HG03108 (cell line): ENCODE measurements around the gene DLGAP3.
"Not testable (repeated sequence)": the region's sequence is repeated elsewhere in the genome, so short reads cannot be mapped to it uniquely, and the experiment has no call there.

Source experiments
- ATAC-seq: cut with Tn5 transposase; IDR thresholded peaks from one replicate; pipeline ENCODE4 v1.9.1; 2021; ENCODE audit warnings: moderate library complexity; ENCODE audit not compliant: unreplicated experiment

The DLGAP3 gene, protein sequence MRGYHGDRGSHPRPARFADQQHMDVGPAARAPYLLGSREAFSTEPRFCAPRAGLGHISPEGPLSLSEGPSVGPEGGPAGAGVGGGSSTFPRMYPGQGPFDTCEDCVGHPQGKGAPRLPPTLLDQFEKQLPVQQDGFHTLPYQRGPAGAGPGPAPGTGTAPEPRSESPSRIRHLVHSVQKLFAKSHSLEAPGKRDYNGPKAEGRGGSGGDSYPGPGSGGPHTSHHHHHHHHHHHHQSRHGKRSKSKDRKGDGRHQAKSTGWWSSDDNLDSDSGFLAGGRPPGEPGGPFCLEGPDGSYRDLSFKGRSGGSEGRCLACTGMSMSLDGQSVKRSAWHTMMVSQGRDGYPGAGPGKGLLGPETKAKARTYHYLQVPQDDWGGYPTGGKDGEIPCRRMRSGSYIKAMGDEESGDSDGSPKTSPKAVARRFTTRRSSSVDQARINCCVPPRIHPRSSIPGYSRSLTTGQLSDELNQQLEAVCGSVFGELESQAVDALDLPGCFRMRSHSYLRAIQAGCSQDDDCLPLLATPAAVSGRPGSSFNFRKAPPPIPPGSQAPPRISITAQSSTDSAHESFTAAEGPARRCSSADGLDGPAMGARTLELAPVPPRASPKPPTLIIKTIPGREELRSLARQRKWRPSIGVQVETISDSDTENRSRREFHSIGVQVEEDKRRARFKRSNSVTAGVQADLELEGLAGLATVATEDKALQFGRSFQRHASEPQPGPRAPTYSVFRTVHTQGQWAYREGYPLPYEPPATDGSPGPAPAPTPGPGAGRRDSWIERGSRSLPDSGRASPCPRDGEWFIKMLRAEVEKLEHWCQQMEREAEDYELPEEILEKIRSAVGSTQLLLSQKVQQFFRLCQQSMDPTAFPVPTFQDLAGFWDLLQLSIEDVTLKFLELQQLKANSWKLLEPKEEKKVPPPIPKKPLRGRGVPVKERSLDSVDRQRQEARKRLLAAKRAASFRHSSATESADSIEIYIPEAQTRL

DNA sequence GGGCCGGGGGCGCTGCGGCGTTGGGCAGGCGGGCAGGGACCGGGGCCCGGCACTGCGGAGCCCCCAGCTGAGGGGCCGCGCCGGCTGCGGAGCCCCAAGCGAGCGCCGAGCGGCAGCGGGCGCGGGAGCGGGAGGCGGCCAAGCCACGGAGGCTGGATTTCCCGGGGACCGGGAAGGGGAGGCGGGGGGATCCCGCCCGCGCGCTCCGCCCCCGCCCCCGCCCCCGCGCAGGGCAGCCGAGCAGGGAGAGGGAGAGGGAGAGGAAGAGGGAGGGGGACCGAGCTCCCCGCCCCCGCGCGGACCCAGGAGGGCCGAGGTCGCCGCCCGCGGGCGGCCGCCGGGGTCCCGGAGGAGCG lies at the start of gene DLGAP3:
DLGAP3 (minus strand) TSS at position 154 of the 356 bp plus-strand sequence. CDS start 24,267 bp downstream, outside the sequence.
- ATAC-seq: no peak

DNA sequence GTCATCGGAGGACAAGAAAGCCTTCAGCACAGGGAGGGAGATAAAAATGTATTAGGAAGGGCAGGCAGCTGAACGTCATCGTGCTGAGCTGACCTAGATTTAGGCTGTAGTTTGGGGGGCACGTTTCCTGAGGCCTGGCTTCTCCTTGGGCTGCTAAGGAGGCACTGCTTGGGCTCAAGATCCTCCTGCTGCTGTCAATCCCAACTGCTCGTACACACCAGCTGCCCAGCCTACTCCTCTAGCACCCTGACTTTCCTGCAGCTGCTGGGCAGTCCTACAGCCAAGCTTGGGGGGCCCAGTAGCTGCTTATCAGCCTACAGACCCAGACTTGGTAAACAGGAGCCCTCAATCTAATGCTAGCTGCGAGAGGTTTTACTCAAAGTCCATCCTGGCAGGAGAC lies 49.5 kb upstream of the DLGAP3 start:
- no peak for ATAC-seq

DNA sequence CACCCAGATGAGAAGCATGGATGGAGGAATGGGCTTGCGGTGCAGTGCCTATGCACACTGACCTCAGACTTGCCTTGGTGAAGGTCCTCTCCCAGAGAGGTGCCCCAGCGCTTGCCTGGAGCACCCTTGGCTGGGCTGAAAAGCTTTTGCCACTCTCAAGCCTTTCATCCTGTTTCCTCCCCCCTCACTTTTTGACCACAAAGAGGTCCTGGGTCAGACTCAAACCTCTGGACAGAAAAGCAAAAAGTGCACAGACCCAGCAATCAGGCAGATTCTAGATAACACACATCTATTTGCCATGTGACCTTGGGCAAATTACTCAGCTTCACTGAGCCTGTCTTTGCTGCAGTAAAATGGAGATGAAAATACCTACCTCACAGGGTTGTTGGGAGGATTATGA lies 48.4 kb upstream of the DLGAP3 start:
- no peak for ATAC-seq

DNA sequence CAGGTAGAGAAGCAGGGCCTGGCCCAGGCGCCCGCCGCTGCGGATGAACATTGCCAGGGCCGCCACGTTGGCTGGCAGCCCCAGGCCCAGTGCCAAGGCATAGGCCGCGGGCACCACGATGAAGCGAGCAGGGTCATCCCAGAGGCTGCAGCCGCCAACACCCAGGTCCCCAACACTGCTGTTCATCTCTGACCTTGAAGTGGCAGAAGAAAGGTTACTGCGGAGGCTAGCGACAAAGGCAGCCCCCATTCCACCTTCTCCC lies 47.7 kb upstream of the DLGAP3 start:
- ATAC-seq: no peak

DNA sequence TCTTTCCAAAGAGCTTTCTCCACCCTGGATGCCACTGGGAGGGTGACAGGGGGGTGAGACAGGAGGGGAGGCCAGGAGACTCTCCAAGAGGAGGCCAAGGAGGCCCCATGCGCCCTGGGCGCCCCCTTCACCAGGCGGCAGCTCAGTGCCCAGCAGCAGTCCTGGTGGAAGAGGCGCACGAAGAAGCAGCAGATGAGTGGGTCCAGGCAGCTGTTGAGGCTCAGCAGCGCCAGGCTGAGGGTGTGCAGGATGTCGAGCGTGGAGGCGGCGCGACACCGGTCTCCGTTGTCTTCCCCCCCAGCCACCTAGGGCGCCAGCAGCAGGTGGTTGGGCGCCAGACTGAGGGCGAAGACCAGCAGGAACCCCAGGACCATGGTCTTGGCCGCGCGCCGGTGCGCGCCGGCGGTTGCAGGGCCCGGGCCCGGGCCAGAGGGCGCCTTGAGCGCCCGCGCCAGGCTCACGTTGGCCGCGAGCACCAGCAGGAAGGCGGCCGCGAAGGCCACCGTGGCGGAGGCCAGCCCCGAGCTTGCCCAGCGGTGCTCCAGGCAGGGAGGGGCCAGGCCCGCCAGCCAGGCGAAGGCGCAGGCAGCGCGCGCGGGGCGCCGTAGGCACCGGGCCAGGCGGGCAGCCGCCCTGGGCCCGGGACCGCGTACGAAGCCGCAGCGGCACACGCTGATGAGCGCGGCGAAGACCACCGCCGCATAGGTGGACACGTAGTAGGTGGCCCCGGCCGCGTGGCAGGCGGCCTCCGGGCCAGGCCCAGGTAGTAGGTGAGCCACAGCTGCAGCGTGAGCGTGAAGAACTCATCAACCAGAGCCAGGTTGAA lies 47.1 kb upstream of the DLGAP3 start:
- ATAC-seq: no peak

DNA sequence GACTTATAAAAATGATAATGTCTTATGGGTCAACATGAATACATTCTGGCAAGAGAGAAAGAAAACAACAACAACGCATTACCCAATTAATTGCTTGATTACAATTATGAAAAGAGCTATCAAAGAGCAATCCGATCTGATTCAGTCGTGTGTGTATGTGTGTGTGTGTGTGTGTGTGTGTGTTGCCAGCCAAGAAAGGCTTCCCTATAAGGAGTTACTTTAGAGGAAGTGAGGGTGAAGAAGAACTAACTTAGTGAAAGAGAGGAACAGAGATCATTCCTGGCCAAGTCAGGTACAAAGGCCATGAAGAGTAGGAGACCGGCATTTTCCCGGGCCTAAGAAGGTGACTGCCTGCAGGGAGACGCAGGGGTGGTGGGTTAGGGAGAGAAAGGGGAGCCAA lies 46.3 kb upstream of the DLGAP3 start:
- ATAC-seq: no peak

DNA sequence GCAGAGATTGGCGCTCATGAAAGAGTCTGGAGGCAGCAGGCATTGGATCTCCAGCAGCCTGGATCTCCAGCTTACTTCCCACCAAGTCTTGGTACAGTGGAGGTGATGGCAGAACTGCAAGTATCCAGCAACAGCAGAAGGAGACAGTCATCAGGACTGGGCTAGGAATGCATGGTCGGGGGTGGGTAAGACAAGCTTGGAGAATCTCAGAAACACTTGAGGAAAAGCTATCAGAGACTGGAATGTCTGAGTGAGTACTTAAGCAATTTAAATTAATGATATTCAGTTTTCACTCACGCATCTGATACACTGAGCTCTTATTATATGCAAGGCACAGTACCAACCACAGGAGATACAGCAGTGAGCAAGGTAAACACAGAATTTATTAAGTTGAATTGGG lies 45.9 kb upstream of the DLGAP3 start:
- no peak for ATAC-seq

DNA sequence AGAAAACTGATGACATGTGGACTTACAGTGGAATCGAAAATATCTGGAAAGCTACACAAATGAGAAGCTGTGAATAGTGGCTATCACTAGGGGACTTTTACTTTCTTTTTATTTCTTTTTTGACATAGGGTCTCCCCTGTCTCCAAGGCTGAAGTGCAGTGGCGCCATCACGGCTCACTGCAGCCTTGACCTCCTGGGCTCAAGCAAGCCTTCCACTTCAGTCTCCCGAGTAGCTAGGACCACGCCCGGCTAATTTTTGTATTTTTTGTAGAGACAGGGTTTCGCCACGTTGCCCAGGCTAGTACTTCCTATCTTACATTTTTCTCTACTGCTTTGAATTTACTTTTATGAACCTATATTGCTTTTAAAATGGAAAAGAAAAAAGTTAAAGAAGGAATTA lies 45.2 kb upstream of the DLGAP3 start:
- no peak for ATAC-seq

DNA sequence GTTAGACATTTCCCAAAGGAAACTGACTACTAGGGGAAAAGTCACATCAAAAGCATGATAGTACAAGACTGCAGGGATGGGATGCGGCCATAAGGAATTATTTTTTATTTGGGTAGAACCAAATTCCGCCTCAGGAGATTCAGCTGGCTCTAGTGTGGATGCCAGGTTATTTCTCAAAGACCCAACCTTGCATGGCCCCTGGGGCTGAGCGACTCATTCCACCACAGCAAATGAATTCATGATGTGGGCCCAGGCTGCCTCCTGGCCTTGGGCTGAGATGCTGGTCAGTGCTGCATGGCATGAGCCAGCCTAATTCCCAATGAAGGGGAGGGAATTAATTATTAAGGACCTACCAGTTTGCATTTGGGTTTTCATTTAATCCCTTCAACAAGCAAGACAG lies 43.9 kb upstream of the DLGAP3 start:
- ATAC-seq: no peak

DNA sequence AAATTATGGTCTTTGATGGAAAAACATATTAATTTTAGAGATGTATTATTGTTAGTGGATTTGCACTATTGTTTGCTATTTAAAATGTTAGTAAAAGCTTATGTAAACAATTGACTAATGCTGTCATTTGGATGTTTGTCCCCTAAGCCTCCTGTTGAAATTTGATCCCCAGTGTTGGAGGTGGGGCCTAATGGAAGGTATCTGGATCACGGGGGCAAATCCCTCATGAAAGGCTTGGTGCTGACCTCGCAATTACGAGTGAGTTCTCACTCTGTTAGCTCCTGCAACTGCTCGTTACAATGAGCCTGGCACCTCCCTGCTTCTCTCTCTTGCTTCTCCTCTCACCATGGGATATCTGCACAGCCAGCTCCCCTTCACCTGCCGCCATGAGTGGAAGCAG lies 41.4 kb upstream of the DLGAP3 start:
- no peak for ATAC-seq

DNA sequence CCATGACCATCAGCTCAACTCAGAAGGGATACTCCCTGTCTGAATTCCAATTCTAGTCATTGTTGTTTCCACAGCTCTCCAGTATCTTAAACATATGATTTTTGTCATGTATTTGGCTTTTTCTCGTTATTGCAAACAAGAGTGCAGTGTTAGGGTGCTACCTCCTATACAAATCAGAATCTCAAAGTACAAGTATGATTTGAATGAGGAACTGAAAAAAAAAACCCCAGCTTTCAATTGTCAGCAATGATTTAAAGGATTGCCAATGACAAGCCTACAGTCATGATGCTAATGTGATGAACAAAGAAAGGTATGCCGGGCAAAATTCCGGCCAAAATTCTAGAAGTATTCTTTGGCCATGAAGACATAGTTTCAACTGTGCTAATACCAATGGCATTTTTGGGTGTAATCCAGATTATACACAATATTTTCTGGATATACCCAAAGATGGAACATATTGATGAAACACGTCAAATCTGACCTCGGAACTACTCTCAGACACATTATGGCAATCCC lies 40.8 kb upstream of the DLGAP3 start:
- no peak for ATAC-seq

DNA sequence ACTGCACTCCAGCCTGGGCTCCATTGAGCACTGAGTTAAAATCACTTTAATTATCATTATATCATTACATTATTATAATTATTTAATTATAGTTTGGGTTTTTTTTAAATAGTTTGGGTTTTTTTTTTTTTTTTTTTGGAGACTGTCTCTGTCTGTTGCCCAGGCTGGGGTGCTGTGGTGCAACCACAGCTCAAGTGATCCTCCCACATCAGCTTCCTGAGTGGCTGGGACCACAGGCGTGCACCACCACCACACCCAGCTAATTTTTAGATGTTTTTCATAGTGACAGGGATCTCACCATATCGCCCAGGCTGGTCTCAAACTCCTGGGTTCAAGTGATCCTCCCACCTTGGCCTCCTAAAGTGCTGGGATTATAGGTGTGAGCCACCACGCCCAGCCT lies 38.8 kb upstream of the DLGAP3 start:
- not testable (repeated sequence) for ATAC-seq

DNA sequence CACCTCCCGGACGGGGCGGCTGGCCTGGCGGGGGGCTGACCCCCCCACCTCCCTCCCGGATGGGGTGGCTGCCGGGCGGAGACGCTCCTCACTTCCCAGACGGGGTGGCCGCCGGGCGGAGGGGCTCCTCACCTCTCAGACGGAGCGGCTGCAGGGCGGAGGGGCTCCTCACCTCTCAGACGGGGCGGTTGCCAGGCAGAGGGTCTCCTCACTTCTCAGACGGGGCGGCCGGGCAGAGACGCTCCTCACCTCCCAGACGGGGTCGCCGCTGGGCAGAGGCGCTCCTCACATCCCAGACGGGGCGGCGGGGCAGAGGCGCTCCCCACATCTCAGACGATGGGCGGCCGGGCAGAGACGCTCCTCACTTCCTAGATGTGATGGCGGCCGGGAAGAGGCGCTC lies 38.2 kb upstream of the DLGAP3 start:
- ATAC-seq: not testable (repeated sequence)

DNA sequence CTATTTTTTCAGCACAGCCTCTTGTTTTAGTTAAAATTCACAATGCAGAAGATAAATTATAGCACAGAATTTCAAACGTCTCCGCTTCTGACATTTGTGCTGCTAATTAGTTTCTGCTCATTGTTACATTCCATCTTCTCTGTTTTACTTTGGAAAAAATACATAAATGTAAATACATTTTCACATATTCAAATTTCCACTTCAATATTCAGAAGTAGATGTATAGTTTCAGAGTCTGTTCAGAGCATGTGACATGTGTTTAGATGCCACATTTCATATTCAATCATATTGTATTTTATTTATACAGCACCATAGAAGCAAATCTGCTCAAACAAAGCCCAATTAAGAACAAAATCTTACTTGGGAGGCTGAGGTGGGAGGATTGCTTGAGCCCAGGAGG lies 36.1 kb upstream of the DLGAP3 start:
- no peak for ATAC-seq

DNA sequence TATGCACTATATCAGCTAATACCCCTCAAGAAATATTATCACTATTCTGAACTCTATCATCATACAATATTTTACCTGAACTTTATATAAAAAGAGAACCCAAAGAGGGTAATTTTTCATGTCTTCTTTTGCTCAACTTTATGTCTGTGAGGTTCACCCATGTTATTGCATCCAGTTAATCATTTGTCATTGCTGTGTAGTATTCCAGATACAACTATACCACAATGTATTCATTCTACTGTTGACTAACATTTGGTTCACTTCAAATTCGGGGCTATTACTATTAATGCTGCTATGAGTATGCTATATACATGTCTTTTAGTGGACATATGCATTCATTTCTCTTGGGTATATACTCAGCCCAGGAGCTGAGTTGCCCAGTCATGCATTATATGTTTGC lies 21.0 kb upstream of the DLGAP3 start:
- ATAC-seq: no peak

DNA sequence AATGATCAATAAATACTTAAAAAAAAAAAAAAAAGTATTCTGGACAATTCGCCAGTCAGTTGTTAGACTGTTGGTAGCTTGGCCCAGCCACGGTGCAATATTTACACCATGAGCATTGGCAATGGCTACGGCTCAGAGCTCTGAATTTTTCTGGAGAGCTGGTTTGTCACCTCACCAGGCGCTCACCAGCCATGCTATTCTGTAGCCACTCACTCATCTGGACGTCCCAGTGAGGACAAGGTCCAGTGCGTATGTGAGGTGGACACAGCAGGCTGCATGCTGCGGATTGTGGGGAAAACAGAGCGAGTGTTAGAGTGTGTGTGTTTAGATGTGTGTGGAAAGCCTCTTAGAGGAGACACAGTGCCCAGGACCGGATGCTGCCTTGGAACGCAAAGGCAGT lies 19.3 kb upstream of the DLGAP3 start:
- ATAC-seq: not testable (repeated sequence)

DNA sequence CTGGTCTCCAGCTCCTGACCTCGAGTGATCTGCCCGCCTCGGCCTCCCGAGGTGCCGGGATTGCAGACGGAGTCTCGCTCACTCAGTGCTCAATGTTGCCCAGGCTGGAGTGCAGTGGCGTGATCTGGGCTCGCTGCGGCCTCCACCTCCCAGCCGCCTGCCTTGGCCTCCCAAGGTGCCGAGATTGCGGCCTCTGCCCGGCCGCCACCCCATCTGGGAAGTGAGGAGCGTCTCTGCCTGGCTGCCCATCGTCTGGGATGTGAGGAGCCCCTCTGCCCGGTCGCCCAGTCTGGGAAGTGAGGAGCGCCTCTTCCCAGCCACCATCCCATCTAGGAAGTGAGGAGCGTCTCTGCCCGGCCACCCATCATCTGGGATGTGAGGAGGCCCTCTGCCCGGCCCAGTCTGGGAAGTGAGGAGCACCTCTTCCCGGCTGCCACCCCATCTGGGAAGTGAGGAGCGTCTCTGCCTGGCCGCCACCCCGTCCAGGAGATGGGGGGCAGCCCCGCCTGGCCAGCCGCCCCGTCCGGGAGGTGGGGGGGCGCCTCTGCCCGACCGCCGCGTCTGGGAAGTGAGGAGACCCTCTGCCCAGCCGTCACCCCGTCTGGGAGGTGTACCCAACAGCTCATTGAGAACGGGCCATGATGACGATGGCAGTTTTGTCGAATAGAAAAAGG lies 18.3 kb upstream of the DLGAP3 start:
- ATAC-seq: not testable (repeated sequence)

DNA sequence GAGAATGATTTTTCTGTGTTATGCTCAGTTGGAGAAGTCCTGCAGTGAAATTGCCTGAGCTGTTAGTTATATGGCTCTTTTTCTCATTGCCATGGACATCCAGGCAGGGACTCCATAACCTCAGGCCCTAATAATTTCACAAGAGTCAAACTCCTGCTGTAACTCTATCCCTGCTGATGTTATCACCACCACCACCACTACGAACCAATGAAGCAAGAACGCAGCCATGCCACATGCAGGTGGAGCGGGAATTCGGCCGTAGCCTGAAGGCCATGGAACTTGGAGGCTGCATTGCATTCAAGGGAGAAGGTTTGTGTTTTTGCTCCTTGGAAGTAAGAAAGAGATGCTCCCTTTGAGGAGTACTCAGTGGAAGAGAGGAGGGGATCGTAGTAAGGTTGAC lies 16.8 kb upstream of the DLGAP3 start:
- ATAC-seq: no peak

DNA sequence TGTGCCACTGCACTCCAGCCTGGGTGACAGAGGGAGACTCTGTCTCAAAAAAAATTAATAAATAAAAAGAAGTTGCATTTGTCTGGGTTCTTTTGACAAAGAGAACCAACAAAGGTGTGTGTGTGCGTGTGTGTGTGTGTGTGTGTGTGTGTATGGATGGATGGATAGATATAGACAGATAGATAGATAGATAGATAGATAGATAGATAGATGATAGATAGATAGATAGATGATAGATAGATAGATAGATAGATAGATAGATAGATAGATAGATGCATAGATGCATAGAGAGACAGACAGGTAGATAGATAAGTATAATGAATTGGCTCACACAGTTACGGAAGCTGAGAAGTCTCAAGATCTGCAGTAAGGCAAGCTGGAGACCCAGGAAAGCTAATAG lies 12.3 kb upstream of the DLGAP3 start:
- ATAC-seq: not testable (repeated sequence)

DNA sequence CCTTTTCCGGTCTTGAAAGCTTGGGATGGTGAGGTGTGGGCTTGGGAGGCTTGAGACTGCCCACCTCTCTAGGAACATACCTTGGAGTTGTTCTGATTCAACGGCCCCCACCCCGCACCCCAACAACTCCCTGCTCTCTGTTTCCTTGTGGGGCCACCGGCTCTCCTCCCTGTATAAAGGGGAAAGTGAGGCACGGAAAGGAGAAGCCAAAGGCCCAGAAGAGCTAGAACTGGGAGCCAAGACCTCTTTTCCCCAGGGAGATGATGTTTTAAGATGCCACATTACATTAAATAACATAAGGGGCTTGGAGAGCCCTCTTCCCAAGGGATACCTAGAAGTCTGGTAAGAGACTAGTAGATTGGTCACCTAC lies 1.2 kb upstream of the DLGAP3 start:
- ATAC-seq: no peak
